Jurkat, Clone E6-1 (cell line): ENCODE results near the gene KCNN2.
"Not testable (repeated sequence)": the region's sequence is repeated elsewhere in the genome, so short reads cannot be mapped to it uniquely, and the experiment has no call there.

Experiments used
- DNase-seq: peaks from one replicate; pipeline ENCODE4 v3.0.0-alpha.2; 2011; ENCODE audit warnings: low read depth, low spot score
- H3K4me3 ChIP-seq: 2 replicates; pipeline ENCODE4 v1.5.1; 2011; ENCODE audit warnings: mild to moderate bottlenecking, low read length, control low read depth, moderate library complexity

Gene KCNN2

GRCh38 chr5:114412510-114413171 is 50.8 kb downstream of the KCNN2 start:
- no peak overlapping the region for H3K4me3 ChIP-seq
- DNase-seq, result no peak

DNA sequence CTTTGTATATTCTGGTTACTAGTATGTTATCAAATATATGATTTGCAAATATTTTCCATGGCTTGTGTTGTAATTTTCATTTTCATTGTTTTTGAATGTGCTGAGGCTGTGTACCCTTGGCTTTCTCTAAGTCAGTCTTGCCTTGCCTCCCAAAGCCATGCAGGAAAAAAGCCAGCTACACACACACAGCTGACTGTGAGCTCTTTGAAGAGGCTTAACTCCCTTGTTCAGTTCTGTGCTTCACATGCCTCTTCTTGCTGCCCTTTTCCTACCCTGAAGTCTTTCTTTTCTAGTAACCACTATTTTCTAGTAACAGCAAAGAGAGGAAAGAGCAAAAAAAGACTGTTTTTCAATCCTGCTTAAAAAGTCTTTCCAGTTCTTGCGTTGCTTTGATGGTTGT is 53.9 kb downstream of the KCNN2 start:
- H3K4me3 ChIP-seq, result no peak overlapping the region
- DNase-seq, result no peak

GRCh38 chr5:114416254-114416653 is 54.4 kb downstream of the KCNN2 start:
- no peak for DNase-seq
- no peak overlapping the region for H3K4me3 ChIP-seq

DNA sequence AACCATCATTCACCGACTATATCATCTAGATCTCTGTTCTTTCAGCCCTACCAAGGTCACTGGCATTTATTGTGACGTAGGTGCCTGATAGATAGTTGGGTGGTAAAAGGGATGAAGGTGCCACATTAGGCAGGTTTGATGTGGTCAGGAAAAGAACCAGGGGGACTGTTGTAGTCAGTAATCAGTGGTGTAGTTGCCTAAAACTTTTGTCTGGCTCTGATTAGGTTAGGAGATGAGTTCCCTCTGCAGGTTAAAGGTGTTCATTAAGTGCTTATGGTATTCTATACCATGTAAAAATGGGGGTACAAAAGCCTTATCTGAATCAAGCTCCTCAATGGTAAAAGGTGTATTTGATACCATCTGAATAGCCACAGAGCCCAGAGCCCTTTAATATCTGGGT is 55.6 kb downstream of the KCNN2 start:
- no peak for DNase-seq
- H3K4me3 ChIP-seq, result no peak overlapping the region

- DNase-seq, result no peak
- H3K4me3 ChIP-seq, result no peak overlapping the region
These were observed 56.6 kb downstream of the KCNN2 start for GRCh38 chr5:114418176-114419066.

GRCh38 chr5:114419067-114419388 is 57.2 kb downstream of the KCNN2 start:
- H3K4me3 ChIP-seq, result no peak overlapping the region
- DNase-seq, result no peak

DNA sequence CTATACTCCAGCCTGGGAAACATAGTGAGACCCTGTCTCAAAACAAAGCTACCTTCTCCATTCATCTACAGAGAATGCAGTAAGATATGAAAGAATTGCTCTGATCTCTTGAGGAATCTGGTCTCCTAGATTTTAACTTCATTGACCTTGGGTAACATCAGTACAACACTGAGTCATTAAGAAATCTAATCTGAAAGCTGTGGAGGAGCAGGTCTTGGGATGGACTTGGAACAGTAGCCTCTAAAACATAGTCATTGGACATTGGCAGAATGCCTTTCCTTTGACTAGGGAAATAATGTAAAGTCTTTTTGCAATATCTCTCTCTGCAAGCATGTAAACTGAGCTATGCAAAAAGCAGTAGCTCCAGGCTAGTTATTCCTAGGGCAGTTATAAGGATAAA is 58.1 kb downstream of the KCNN2 start:
- DNase-seq, result no peak
- no peak overlapping the region for H3K4me3 ChIP-seq

GRCh38 chr5:114427204-114427603 is 65.3 kb downstream of the KCNN2 start:
- H3K4me3 ChIP-seq, result no peak overlapping the region
- DNase-seq, result no peak

GRCh38 chr5:114430532-114430931 is 68.7 kb downstream of the KCNN2 start:
- no peak overlapping the region for H3K4me3 ChIP-seq
- no peak for DNase-seq

- H3K4me3 ChIP-seq, DNase-seq: not testable (repeated sequence)
These were observed 70.8 kb downstream of the KCNN2 start for GRCh38 chr5:114432684-114433083.

- DNase-seq, result no peak
- H3K4me3 ChIP-seq, result no peak overlapping the region
These were observed 72.7 kb downstream of the KCNN2 start for GRCh38 chr5:114434396-114435219.

DNA sequence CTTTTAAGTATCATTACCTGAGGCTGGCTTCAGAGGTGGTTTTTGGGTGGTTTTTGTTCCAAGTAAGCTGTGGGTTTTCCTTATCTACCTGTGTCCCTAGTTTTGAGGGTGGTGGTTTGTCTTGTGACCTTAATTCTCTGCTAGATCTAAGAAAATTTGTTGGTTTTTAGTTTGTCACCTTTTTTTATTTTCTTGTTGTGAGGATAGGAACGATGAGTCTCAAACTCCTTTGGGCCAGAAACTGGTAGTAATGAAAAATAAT is 73.3 kb downstream of the KCNN2 start:
- peak; percentile 35 for DNase-seq
- H3K4me3 ChIP-seq, result no peak overlapping the region

- no peak for DNase-seq
- H3K4me3 ChIP-seq, result no peak overlapping the region
These were observed 74.0 kb downstream of the KCNN2 start for GRCh38 chr5:114435885-114436299.

DNA sequence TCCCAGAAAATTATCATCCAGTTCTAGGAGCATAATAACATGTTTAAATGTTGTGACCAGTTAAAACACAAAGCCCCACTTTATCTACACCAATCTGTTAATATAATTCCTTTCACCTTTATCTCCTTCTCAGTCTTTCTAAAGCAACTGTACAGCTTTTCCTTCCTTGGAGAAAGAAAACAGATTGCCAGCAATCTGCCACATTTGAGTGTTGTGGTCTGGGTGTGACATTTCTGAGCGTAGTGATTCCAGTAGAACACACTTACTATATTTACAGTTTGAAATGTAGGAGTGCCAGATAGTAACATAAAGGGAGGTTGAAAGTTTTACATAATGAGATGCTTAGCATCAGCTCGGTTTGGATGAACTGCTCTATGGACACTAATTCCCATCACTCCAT is 76.1 kb downstream of the KCNN2 start:
- no peak for DNase-seq
- no peak overlapping the region for H3K4me3 ChIP-seq

GRCh38 chr5:114438471-114438870 is 76.6 kb downstream of the KCNN2 start:
- no peak for DNase-seq
- no peak overlapping the region for H3K4me3 ChIP-seq

- DNase-seq, result peak; percentile 44
- no peak overlapping the region for H3K4me3 ChIP-seq
These were observed 85.4 kb downstream of the KCNN2 start for GRCh38 chr5:114447084-114447773.

- no peak overlapping the region for H3K4me3 ChIP-seq
- no peak for DNase-seq
These were observed 86.6 kb downstream of the KCNN2 start for GRCh38 chr5:114448481-114448880.

DNA sequence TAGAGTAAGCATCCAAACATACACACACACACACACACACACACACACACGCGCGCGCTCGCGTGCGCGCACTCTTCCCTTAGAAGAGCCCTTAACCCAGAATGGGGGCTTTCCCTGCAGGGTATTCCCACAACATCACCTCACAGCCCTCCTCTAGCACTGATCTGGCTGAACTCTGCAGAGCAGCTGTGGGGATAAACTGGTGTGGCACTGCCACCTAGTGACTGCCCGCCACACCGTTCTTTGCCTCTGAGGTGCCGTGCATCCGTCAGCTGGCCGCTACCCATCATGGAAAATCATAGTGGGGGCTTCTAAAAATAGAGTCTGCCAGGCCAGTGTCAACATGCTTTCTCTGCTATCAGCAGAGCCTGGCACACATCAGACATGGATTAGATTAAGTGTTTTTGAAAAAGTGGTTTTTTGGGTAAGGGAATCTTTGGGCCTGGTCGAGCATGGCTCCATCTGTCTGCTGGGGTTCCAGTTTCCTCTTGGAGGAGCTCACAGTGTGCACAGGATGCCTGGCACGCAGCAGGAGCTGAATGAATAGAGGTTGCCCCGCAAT is 88.1 kb downstream of the KCNN2 start:
- peak; percentile 49 for DNase-seq
- no peak overlapping the region for H3K4me3 ChIP-seq

DNA sequence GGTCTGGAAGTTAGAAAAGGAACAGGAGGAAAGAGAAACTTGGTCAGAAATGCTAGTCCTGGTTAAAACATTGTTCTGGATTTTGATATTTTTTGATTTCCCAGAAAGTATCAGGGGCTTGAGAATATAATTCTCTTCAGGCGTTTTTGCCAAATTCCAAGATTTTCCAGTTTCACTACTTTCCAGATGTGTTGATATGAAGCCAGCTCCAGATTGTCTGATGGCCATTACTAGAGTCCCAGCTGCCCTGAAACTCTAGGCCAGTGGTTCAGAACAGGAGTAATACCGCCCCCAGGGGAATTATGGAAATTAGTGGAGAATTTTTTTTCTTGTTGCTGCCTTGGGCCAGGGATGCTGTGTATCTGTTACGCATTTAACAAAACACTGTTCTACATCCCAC is 88.6 kb downstream of the KCNN2 start:
- DNase-seq, result no peak

More for the DNA sequence above, 88.6 kb downstream of the KCNN2 start:
- H3K4me3 ChIP-seq, result no peak overlapping the region
